CD4-positive, alpha-beta T cell (primary cell): Measurements from ENCODE around the gene ZNF276. TPM values are rescaled to one million over a fixed set of nuclear protein-coding genes. Genes with fewer than 3 reads are reported as not detected.

ENCODE experiments used
- ATAC-seq: fragments of 200-7000 bp; cut with Tn5 transposase; one replicate; pipeline ENCODE4 v1.10.0; 2022; ENCODE audit warnings: mild to moderate bottlenecking; ENCODE audit not compliant: poor library complexity
- CTCF ChIA-PET: fragments of 350-600 bp; sonication (Branson Sonifier 250); formaldehyde crosslinking; loops from one replicate; lab custom pipeline; 2021; ENCODE audit warnings: antibody characterized with exemption, inconsistent platforms; lab: Charles Lee
- POLR2A ChIA-PET: fragments of 350-600 bp; sonication (Branson Sonifier 250); formaldehyde crosslinking; loops from one replicate; lab custom pipeline; 2021; ENCODE audit warnings: antibody characterized with exemption, inconsistent platforms; lab: Charles Lee
- DNase-seq, 14 experiments: peaks; one replicate each; pipeline ENCODE4 v3.0.0-alpha.2; 2013 to 2020; ENCODE audit warnings: mixed read lengths in 2 of 14
- H3K27ac ChIP-seq, 2 donors: one replicate each; pipeline versions ENCODE4 v1.5.1 to v1.7.0; 2013; ENCODE audit warnings: low read length in 2 of 2, low read depth in 1 of 2, mild to moderate bottlenecking in 1 of 2
- H3K27me3 ChIP-seq, 2 experiments: 1 replicate in 1 of 2; 2 replicates in 1 of 2; pipeline versions ENCODE4 v1.6.1 to v1.7.0; 2013; ENCODE audit warnings: low read length in 2 of 2, control low read depth in 1 of 2, mild to moderate bottlenecking in 1 of 2, moderate library complexity in 1 of 2; ENCODE audit not compliant: insufficient read depth in 2 of 2, control insufficient read depth in 1 of 2
- H3K36me3 ChIP-seq: one replicate; pipeline ENCODE4 v1.6.1; 2013; ENCODE audit warnings: low read length, control low read depth; ENCODE audit not compliant: insufficient read depth
- H3K4me1 ChIP-seq: one replicate; pipeline ENCODE4 v1.6.1; 2013; ENCODE audit warnings: low read length, control low read depth; ENCODE audit not compliant: insufficient read depth
- H3K4me3 ChIP-seq: one replicate; pipeline ENCODE4 v1.5.1; 2013; ENCODE audit warnings: mild to moderate bottlenecking, low read length, moderate library complexity
- H3K9me3 ChIP-seq, 2 experiments: 1 replicate in 1 of 2; 2 replicates in 1 of 2; pipeline versions ENCODE4 v1.6.1 to v1.7.0; 2013; ENCODE audit warnings: low read length in 2 of 2, mild to moderate bottlenecking in 2 of 2, control low read depth in 1 of 2, moderate library complexity in 1 of 2; ENCODE audit not compliant: control insufficient read depth in 1 of 2, insufficient read depth in 1 of 2
- H3K27ac Mint-ChIP-seq: one replicate; pipeline ENCODE4 v1.8.0; 2020; ENCODE audit warnings: mixed read lengths
- H3K27me3 Mint-ChIP-seq: one replicate; pipeline ENCODE4 v1.8.0; 2021; ENCODE audit warnings: mixed read lengths
- H3K36me3 Mint-ChIP-seq: one replicate; pipeline ENCODE4 v1.8.0; 2021; ENCODE audit warnings: low read depth, mixed read lengths
- H3K4me1 Mint-ChIP-seq: one replicate; pipeline ENCODE4 v1.8.0; 2021; ENCODE audit warnings: low read depth, mixed read lengths
- H3K4me3 Mint-ChIP-seq: one replicate; pipeline ENCODE4 v1.8.0; 2020; ENCODE audit warnings: mild to moderate bottlenecking, mixed read lengths
- H3K9me3 Mint-ChIP-seq: one replicate; pipeline ENCODE4 v1.8.0; 2020; ENCODE audit warnings: mixed read lengths
- intact Hi-C, 2 experiments: fragments of 100-400 bp; cut with DNase I in 1 of 2; cut with micrococcal nuclease in 1 of 2; formaldehyde crosslinking; loops; one replicate each; pipeline versions ENCODE4 v1.15.1 to v1.9.0; 2023 to 2025; cut with DNase I, micrococcal nuclease
- total RNA-seq, 174 experiments: library from RNA in 2 of 174; stranded (reverse) in 2 of 174; gene quantifications; one replicate each; pipeline ENCODE4 v1.2.3 and lab custom pipeline; 2021 to 2026
- TF ChIP-seq, protein P1 (sequence below): fragments of 200-600 bp; IDR thresholded peaks from one replicate; pipeline ENCODE4 v1.8.0; 2022; ENCODE audit warnings: antibody characterized with exemption, mild to moderate bottlenecking

Gene ZNF276
- total RNA-seq, 2 experiments from 2014 or later, result 127 to 137 TPM

DNA sequence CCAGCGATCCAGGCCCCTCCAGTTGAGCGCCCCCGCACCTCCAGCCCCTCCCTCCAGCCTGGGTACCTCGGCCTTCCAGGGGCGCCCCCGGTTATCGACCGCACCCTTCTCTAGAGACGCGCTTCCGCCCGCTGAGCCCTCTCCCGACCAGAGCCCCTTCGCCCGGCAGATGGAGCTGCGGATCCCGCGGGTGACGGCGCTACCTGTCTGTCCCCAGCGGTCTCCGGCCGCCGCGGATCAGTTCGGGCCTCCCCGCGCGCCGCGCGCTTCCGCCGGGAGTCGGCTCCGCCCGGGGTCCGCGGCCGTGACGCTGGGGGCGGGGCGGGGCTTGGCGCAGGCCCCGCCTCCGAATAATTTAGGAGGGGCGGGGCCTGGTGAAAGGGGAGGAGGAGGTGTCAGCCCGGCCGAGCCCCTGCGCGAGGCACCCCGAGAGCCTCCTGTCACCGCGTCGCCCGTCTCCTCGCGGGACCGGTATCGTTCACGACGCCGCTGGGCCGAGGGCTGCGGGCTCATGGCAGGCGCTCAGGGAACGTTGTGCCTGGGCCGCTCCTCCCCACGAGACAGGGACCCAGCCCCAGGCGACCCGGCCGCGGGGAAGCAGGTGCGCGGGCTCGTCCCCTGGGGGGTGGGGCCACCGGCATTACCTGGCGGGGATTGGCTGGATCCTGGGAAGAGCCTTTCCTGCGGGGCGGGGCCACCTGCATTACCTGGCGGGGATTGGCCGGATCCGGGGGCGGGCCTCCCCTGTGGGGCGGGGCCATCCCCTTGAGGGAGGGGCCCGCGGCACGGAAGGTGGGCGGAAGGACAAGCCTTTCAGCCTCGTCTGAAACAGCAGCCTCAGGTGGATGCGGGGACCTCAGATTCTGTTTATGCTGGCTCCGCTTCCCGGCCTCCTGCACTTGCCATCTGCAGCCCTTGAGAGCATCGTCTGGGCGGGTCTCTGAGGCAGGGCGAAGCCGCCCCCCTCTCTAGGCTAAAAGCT, 19.6 kb upstream of the ZNF276 start, which contains the start of gene SPATA2L:
TSS of gene SPATA2L (minus strand) at position 281 of the 982 bp plus-strand sequence. CDS start 473 bp downstream, outside the sequence.
- DNase-seq, result peak; percentile 96 to 99 (median 98)
- Mint-ChIP-seq H3K27ac (peak within 1 kb of the TSS; percentile 81), H3K4me3 (peak within 1 kb of the TSS; percentile 83), H3K36me3 (peaks cover 13% of the 10 kb centered on the region), H3K4me1 (peaks cover 22% of the 10 kb centered on the region), H3K9me3 (no peaks in the 10 kb centered on the region), H3K27me3 (no peaks in the 10 kb centered on the region)
- Histone ChIP-seq H3K9me3 (no peaks in the 10 kb centered on the region), H3K4me3 (peak within 1 kb of the TSS; percentile 63), H3K4me1 (peaks cover 43% of the 10 kb centered on the region), H3K27ac (peak within 1 kb of the TSS; percentile 77 to 92), H3K27me3 (no peaks in the 10 kb centered on the region), H3K36me3 (peaks cover 6% of the 10 kb centered on the region)
- ChIA-PET CTCF (interaction anchor here (0.6 to 5.9 kb wide), 9 partner anchors 15 to 160 kb away, joined by 3 to 73 read pairs (median 13); partner anchors contain the start of gene CDK10), POLR2A (interaction anchor here (0.6 to 4.4 kb wide), 14 partner anchors 10 to 921 kb away, joined by 3 to 35 read pairs (median 10); partner anchors contain the start of genes CDK10, TCF25 and VPS9D1)
- TF ChIP-seq, protein P1, sequence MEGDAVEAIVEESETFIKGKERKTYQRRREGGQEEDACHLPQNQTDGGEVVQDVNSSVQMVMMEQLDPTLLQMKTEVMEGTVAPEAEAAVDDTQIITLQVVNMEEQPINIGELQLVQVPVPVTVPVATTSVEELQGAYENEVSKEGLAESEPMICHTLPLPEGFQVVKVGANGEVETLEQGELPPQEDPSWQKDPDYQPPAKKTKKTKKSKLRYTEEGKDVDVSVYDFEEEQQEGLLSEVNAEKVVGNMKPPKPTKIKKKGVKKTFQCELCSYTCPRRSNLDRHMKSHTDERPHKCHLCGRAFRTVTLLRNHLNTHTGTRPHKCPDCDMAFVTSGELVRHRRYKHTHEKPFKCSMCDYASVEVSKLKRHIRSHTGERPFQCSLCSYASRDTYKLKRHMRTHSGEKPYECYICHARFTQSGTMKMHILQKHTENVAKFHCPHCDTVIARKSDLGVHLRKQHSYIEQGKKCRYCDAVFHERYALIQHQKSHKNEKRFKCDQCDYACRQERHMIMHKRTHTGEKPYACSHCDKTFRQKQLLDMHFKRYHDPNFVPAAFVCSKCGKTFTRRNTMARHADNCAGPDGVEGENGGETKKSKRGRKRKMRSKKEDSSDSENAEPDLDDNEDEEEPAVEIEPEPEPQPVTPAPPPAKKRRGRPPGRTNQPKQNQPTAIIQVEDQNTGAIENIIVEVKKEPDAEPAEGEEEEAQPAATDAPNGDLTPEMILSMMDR, result no peak
- intact Hi-C loops, result loop anchor here (1.0 to 5.0 kb wide), 7 partner anchors 20 to 316 kb away; partner anchors contain the start of genes DBNDD1 (in 1 of the 2), TCF25 (in 1 of the 2) and ZNF276 (in 1 of the 2)
- peak; percentile 81 for ATAC-seq

DNA sequence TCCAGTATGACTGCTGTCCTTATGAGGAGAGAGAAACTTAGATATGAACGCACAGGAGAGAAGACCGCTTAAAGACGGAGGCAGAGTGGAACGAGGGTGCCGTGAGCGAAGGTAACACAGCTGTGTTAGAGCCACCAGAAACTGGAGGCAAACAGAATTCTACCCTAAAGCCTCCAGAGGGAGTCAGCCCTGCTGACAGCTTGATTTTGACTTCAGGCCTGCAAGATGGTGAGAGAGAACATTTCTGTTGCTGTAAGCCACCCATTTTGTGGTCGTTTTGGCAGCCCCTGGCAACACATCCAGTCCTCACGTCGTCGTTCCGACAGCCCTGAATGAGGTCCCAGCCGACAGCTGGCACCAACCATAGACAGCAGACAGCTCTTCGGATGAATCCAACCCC, 17.1 kb upstream of the ZNF276 start:
- intact Hi-C loops, result loop anchor here in 1 of 2 experiments (5.0 kb wide), 1 partner anchor 313 kb away; the partner anchor contains the start of gene DBNDD1
- Mint-ChIP-seq H3K36me3 (peaks cover 9% of the 10 kb centered on the region), H3K27ac (no peak overlapping the region), H3K4me3 (no peak overlapping the region), H3K9me3 (no peaks in the 10 kb centered on the region), H3K4me1 (peaks cover 22% of the 10 kb centered on the region), H3K27me3 (no peaks in the 10 kb centered on the region)
- Histone ChIP-seq H3K36me3 (no peaks in the 10 kb centered on the region), H3K4me3 (no peak overlapping the region), H3K27me3 (no peaks in the 10 kb centered on the region), H3K4me1 (peaks cover 37% of the 10 kb centered on the region), H3K9me3 (no peaks in the 10 kb centered on the region), H3K27ac (no peak overlapping the region)
- CTCF ChIA-PET, result interaction anchor here (1.8 to 5.9 kb wide), 2 partner anchors 89 to 158 kb away, joined by 8 to 73 read pairs; no protein-coding TSS in a partner anchor
- TF ChIP-seq, protein P1, result no peak
- POLR2A ChIA-PET, result no interaction called here
- ATAC-seq, result no peak
- DNase-seq, result peak in 2 of 14 experiments; percentile 4 to 32

DNA sequence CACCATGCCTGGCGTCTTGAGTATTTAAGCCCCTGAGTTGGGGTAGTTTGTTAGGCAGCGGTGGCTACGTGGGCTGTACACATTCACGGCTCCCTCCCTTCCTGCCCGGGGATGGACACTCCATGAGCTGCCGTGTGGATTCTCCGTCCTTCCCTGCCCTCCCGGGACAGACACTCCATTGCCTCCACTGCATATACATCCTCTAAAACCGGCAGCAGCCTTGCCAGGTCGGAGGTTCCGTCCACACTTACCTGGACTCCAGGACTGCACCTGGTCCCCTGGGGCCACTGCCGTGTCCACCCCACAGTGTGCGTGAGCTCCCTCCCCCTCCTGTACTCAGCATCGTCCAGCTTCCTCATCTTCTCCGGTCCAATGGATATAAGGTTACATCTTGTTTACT, 16.3 kb upstream of the ZNF276 start:
- no peaks in the 10 kb centered on the region for H3K36me3 ChIP-seq
- peaks cover 6% of the 10 kb centered on the region for H3K36me3 Mint-ChIP-seq
- no peaks in the 10 kb centered on the region for H3K27me3 ChIP-seq
- H3K4me3 ChIP-seq, result no peak overlapping the region
- no peak overlapping the region for H3K27ac ChIP-seq
- ATAC-seq (no peak), DNase-seq (peak in 1 of 14 experiments; percentile 44)
- H3K9me3 ChIP-seq, result no peaks in the 10 kb centered on the region
- TF ChIP-seq, protein P1, result no peak
- H3K27me3 Mint-ChIP-seq, result no peaks in the 10 kb centered on the region
- no peaks in the 10 kb centered on the region for H3K9me3 Mint-ChIP-seq
- intact Hi-C loops, result no loop called here
- H3K4me1 ChIP-seq, result peaks cover 32% of the 10 kb centered on the region
- POLR2A ChIA-PET, result interaction anchor here (0.6 to 1.8 kb wide), 7 partner anchors 32 to 239 kb away, joined by 3 to 14 read pairs (median 5); partner anchors contain the start of gene TCF25
- no peak overlapping the region for H3K27ac Mint-ChIP-seq
- peaks cover 19% of the 10 kb centered on the region for H3K4me1 Mint-ChIP-seq
- peak overlapping the region; percentile 48 for H3K4me3 Mint-ChIP-seq
- CTCF ChIA-PET, result interaction anchor here (0.8 to 5.9 kb wide), 8 partner anchors 11 to 167 kb away, joined by 3 to 73 read pairs (median 8); no protein-coding TSS in a partner anchor
